ENCODE data around the gene FAM124A. TPM values are rescaled to one million over a fixed set of nuclear protein-coding genes. Genes with fewer than 3 reads are reported as not detected.

Gene FAM124A
- total RNA-seq, 2 experiments from 2014 or later = 0.08 to 0.10 TPM

- CTCF ChIA-PET = interaction anchor here (0.8 kb wide), 1 partner anchor 84 kb away, joined by 5 read pairs; no protein-coding TSS in a partner anchor
Observed at GRCh38 chr13:51202477-51203046, 19.6 kb upstream of the FAM124A start.

GRCh38 chr13:51206584-51206983, 15.6 kb upstream of the FAM124A start:
- Mint-ChIP-seq H3K27ac (no peak overlapping the region), H3K4me3 (no peak overlapping the region), H3K9me3 (no peaks in the 10 kb centered on the region), H3K27me3 (peaks cover 43% of the 10 kb centered on the region), H3K36me3 (ENCODE audit: low read depth) (no peaks in the 10 kb centered on the region), H3K4me1 (peaks cover 2% of the 10 kb centered on the region)
- POLR2A ChIA-PET = no interaction called here
- DNase-seq = no peak
- CTCF ChIA-PET = no interaction called here

More at GRCh38 chr13:51202477-51203046, 19.6 kb upstream of the FAM124A start:
- Mint-ChIP-seq H3K36me3 (ENCODE audit: low read depth) (no peaks in the 10 kb centered on the region), H3K4me3 (no peak overlapping the region), H3K27me3 (peaks cover 15% of the 10 kb centered on the region), H3K4me1 (peaks cover 2% of the 10 kb centered on the region), H3K9me3 (peaks cover 2% of the 10 kb centered on the region), H3K27ac (no peak overlapping the region)
- POLR2A ChIA-PET = no interaction called here
- no peak for DNase-seq

- CTCF ChIA-PET = no interaction called here
- Mint-ChIP-seq H3K9me3 (no peaks in the 10 kb centered on the region), H3K4me1 (peaks cover 2% of the 10 kb centered on the region), H3K4me3 (no peak overlapping the region), H3K27ac (no peak overlapping the region), H3K27me3 (peaks cover 53% of the 10 kb centered on the region), H3K36me3 (ENCODE audit: low read depth) (no peaks in the 10 kb centered on the region)
- no peak for DNase-seq
- POLR2A ChIA-PET = no interaction called here
Observed at GRCh38 chr13:51207881-51208280, 14.3 kb upstream of the FAM124A start.

GRCh38 chr13:51208716-51209115, 13.5 kb upstream of the FAM124A start:
- no peak for DNase-seq
- Mint-ChIP-seq H3K36me3 (ENCODE audit: low read depth) (no peaks in the 10 kb centered on the region), H3K27ac (no peak overlapping the region), H3K9me3 (no peaks in the 10 kb centered on the region), H3K4me3 (no peak overlapping the region), H3K4me1 (no peaks in the 10 kb centered on the region), H3K27me3 (peaks cover 50% of the 10 kb centered on the region)
- ChIA-PET CTCF (no interaction called here), POLR2A (no interaction called here)

GRCh38 chr13:51211910-51212309, 10.3 kb upstream of the FAM124A start:
- POLR2A ChIA-PET = no interaction called here
- H3K27ac Mint-ChIP-seq = no peak overlapping the region
- no peaks in the 10 kb centered on the region for H3K9me3 Mint-ChIP-seq
- CTCF ChIA-PET = no interaction called here
- no peak overlapping the region for H3K4me3 Mint-ChIP-seq
- H3K36me3 Mint-ChIP-seq (ENCODE audit: low read depth) = no peaks in the 10 kb centered on the region
- no peaks in the 10 kb centered on the region for H3K4me1 Mint-ChIP-seq
- peaks cover 59% of the 10 kb centered on the region for H3K27me3 Mint-ChIP-seq
- no peak for DNase-seq

- no peak for DNase-seq
- no peaks in the 10 kb centered on the region for H3K36me3 Mint-ChIP-seq (ENCODE audit: low read depth)
- ChIA-PET POLR2A (no interaction called here), CTCF (interaction anchor here (0.6 kb wide), 1 partner anchor 1316 kb away, joined by 3 read pairs; no protein-coding TSS in a partner anchor)
- no peak overlapping the region for H3K27ac Mint-ChIP-seq
- H3K9me3 Mint-ChIP-seq = no peaks in the 10 kb centered on the region
- peaks cover 58% of the 10 kb centered on the region for H3K27me3 Mint-ChIP-seq
- no peaks in the 10 kb centered on the region for H3K4me1 Mint-ChIP-seq
- H3K4me3 Mint-ChIP-seq = no peak overlapping the region
Observed at GRCh38 chr13:51212758-51213157, 9.4 kb upstream of the FAM124A start.

GRCh38 chr13:51213173-51213728, 8.9 kb upstream of the FAM124A start:
- peaks cover 53% of the 10 kb centered on the region for H3K27me3 Mint-ChIP-seq
- CTCF ChIA-PET = interaction anchor here (0.6 kb wide), 1 partner anchor 1317 kb away, joined by 3 read pairs; no protein-coding TSS in a partner anchor
- H3K27ac Mint-ChIP-seq = no peak overlapping the region

GRCh38 chr13:51218626-51219025, 3.6 kb upstream of the FAM124A start:
- Mint-ChIP-seq H3K27ac (no peak overlapping the region), H3K27me3 (peaks cover 56% of the 10 kb centered on the region), H3K4me3 (no peak overlapping the region), H3K4me1 (peaks cover 5% of the 10 kb centered on the region), H3K36me3 (ENCODE audit: low read depth) (no peaks in the 10 kb centered on the region), H3K9me3 (no peaks in the 10 kb centered on the region)
- ChIA-PET POLR2A (no interaction called here), CTCF (interaction anchor here (0.6 to 1.0 kb wide), 2 partner anchors 42 to 579 kb away, joined by 3 read pairs; no protein-coding TSS in a partner anchor)
- no peak for DNase-seq

More at GRCh38 chr13:51213173-51213728, 8.9 kb upstream of the FAM124A start:
- Mint-ChIP-seq H3K9me3 (no peaks in the 10 kb centered on the region), H3K4me3 (no peak overlapping the region), H3K4me1 (no peaks in the 10 kb centered on the region), H3K36me3 (ENCODE audit: low read depth) (no peaks in the 10 kb centered on the region)
- DNase-seq = no peak
- POLR2A ChIA-PET = no interaction called here

GRCh38 chr13:51220706-51221105, 1.5 kb upstream of the FAM124A start:
- H3K9me3 Mint-ChIP-seq = no peaks in the 10 kb centered on the region
- H3K27ac Mint-ChIP-seq = no peak overlapping the region
- no peaks in the 10 kb centered on the region for H3K36me3 Mint-ChIP-seq (ENCODE audit: low read depth)
- H3K4me1 Mint-ChIP-seq = peaks cover 5% of the 10 kb centered on the region
- DNase-seq = no peak
- POLR2A ChIA-PET = no interaction called here
- CTCF ChIA-PET = interaction anchor here (0.6 to 1.8 kb wide), 3 partner anchors 95 to 970 kb away, joined by 3 to 5 read pairs (median 4); no protein-coding TSS in a partner anchor
- no peak overlapping the region for H3K4me3 Mint-ChIP-seq
- peaks cover 61% of the 10 kb centered on the region for H3K27me3 Mint-ChIP-seq

GRCh38 chr13:51221108-51221507, 1.1 kb upstream of the FAM124A start:
- Mint-ChIP-seq H3K4me3 (peak overlapping the region; percentile 63), H3K36me3 (ENCODE audit: low read depth) (no peaks in the 10 kb centered on the region), H3K9me3 (no peaks in the 10 kb centered on the region), H3K27ac (no peak overlapping the region), H3K4me1 (peaks cover 5% of the 10 kb centered on the region), H3K27me3 (peaks cover 61% of the 10 kb centered on the region)
- ChIA-PET CTCF (interaction anchor here (0.6 to 1.8 kb wide), 3 partner anchors 95 to 971 kb away, joined by 3 to 5 read pairs (median 4); no protein-coding TSS in a partner anchor), POLR2A (no interaction called here)
- DNase-seq = no peak

- CTCF ChIA-PET = interaction anchor here (1.8 kb wide), 1 partner anchor 96 kb away, joined by 5 read pairs; no protein-coding TSS in a partner anchor
- no peak overlapping the region for H3K27ac Mint-ChIP-seq
- H3K4me1 Mint-ChIP-seq = peaks cover 5% of the 10 kb centered on the region
- POLR2A ChIA-PET = no interaction called here
- H3K9me3 Mint-ChIP-seq = no peaks in the 10 kb centered on the region
- no peaks in the 10 kb centered on the region for H3K36me3 Mint-ChIP-seq (ENCODE audit: low read depth)
- peaks cover 64% of the 10 kb centered on the region for H3K27me3 Mint-ChIP-seq
- DNase-seq = no peak
- H3K4me3 Mint-ChIP-seq = peak overlapping the region; percentile 63
Observed at GRCh38 chr13:51221674-51222036, 543 bp upstream of the FAM124A start.

- peaks cover 5% of the 10 kb centered on the region for H3K4me1 Mint-ChIP-seq
- no peaks in the 10 kb centered on the region for H3K9me3 Mint-ChIP-seq
- H3K36me3 Mint-ChIP-seq (ENCODE audit: low read depth) = no peaks in the 10 kb centered on the region
- peak overlapping the region; percentile 58 for H3K4me3 Mint-ChIP-seq
- H3K27ac Mint-ChIP-seq = no peak overlapping the region
- POLR2A ChIA-PET = no interaction called here
- H3K27me3 Mint-ChIP-seq = peaks cover 68% of the 10 kb centered on the region
- DNase-seq = no peak
- CTCF ChIA-PET = interaction anchor here (1.3 to 2.5 kb wide), 3 partner anchors 63 to 576 kb away, joined by 4 to 15 read pairs (median 4); no protein-coding TSS in a partner anchor
Observed at GRCh38 chr13:51222686-51223559, 725 bp downstream of the FAM124A start.
